Suppressor macrophage (primary cell): Measurements from ENCODE around the gene GPR50.

Source experiments
- DNase-seq, 4 experiments: peaks; one replicate each; pipeline ENCODE4 v3.0.0-alpha.2; 2020 to 2022

The GPR50 gene

DNA sequence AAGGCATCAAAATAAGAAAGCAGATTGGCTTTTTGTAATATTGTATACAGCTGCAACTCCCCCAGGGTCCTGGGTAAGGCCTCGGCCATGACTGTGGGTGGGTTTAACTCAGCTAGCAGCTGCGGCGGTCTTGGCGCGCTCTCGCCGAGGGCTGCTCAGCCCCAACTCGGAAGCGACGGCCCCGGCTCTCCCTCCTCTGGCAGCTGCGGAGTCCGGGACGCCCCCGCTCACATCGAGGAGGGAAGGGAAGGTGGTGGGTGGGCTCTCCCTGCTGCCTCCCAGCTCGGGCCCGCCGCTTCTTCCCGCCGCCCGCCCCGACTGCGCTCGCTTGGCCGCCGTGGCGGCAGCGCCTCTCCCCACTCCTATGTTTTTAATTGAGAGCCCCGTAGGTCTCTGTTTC is 51.2 kb downstream of the GPR50 start:
- no peak for DNase-seq

DNA sequence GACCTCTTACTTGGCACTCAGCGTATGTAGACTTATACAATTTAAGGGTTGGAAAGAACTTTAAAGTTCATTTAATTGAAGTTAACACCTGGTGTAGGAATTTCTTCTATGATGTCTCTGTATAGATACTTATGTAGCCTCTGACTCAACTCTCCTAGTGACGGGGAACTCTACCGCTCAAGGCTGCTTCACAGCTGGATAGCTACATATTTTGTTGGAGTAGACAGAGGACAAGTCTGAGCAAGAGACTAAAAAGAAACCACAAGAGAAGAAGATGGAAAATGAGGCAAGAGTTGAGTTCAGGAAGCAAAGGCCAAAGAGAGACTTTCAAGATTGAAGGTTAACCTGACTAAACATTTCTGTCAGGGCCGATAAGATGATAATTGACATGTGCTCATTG is 52.6 kb downstream of the GPR50 start:
- no peak for DNase-seq
